ENCODE results near the gene SSC5D.

SSC5D gene

DNA sequence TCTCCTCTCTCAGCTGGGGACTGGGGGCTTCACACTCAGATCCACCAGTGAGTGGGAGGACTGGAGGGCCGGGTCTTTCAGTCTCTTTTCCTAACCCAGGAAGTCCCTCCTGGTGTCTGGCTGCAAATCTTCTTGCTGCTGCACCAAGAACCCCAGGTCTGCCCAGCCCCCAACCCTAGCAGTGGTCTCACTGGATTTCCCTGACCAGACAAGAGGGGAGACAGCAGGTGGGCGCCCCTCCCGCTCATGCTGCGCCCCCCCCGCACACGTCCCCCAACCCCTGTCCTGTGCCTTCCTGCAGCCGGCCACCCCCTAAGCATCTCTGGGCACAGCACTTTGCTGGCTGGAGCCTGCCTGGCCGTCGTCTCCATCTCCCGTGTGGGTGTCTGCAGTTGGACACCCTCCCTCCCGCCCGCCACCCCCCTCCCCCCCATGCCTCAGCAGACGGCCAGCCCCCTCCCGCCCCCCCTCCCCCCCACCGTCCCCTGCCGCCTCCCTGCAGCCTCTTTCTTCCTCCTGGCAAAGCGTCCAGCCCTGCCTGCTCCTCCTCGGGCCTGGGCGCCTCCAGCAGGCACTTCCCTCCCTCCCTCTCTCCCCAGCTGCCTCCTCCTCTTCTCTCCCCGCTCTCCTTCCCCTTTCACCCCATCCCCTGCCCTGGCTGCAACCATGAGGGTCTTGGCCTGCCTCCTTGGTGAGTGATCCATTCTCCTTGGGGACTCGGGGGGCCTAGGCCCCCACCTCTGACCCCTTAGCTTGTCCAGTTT, at the start of gene SSC5D:
Gene SSC5D (plus strand): TSS at position 513 of the 764 bp plus-strand sequence. CDS start 154 bp downstream, at position 667.
- no peak for TF ChIP-seq CTCF (conservative IDR thresholded peaks at IDR 0.05; ENCODE audit: low read depth)
- ChIA-PET POLR2A (ENCODE audit: low non-redundant PET) (no interaction called here), CTCF (interaction anchor here (0.7 to 1.3 kb wide), 5 partner anchors 16 to 369 kb away, joined by 3 to 7 read pairs (median 3); no protein-coding TSS in a partner anchor)
- DNase-seq (ENCODE audit: low spot score): no peak
- H3K27ac ChIP-seq: peak within 1 kb of the TSS; percentile 99

GRCh38 chr19:55439052-55439451, 49.2 kb upstream of the SSC5D start:
- ChIA-PET POLR2A (ENCODE audit: low non-redundant PET) (no interaction called here), CTCF (interaction anchor here (0.6 kb wide), 1 partner anchor 138 kb away, joined by 3 read pairs; no protein-coding TSS in a partner anchor)
- TF ChIP-seq CTCF (conservative IDR thresholded peaks at IDR 0.05; ENCODE audit: low read depth): no peak
- H3K27ac ChIP-seq: no peak overlapping the region
- DNase-seq (ENCODE audit: low spot score): no peak

DNA sequence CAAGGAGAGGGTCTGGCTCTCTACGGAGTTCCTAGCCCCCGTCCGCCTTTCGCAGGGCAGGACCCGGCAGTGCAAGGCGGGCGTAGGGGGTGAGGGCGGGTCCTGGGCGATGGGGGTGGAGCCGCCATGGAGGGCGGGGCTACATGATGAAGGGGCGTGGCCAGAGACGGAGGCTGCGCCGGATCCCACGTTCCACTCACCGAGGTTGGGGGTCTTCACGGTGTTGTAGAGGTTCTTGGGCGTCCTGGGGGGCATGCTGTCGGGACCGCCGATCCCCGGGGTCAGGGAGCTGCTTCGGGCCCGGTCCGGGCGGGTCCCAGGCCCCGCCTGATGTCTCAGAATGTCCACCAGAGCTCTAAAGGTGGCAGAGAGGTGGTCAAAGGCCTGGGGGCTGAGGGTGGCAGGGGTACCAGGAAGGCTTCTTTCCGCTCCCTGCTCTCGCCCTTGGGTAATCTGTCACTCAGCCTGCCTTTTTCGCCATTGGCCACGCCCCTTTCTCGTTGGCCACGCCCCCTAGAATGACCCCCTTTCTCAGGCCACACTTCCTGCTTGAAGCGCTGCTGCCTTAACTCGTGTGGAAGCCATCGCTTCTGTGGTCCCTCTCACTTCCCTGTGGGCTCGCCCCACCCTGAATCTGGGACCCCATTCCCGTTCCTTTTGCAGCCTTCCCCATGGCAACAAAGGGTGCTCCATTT, 47.7 kb upstream of the SSC5D start:
- POLR2A ChIA-PET (ENCODE audit: low non-redundant PET): no interaction called here
- no peak for TF ChIP-seq CTCF (conservative IDR thresholded peaks at IDR 0.05; ENCODE audit: low read depth)
- DNase-seq (ENCODE audit: low spot score): no peak
- CTCF ChIA-PET: no interaction called here
- H3K27ac ChIP-seq: no peak overlapping the region

GRCh38 chr19:55441319-55441691, 46.9 kb upstream of the SSC5D start:
- DNase-seq (ENCODE audit: low spot score): no peak
- CTCF ChIA-PET: interaction anchor here (0.6 kb wide), 1 partner anchor 46 kb away, joined by 3 read pairs; no protein-coding TSS in a partner anchor
- POLR2A ChIA-PET (ENCODE audit: low non-redundant PET): no interaction called here
- H3K27ac ChIP-seq: no peak overlapping the region
- no peak for TF ChIP-seq CTCF (conservative IDR thresholded peaks at IDR 0.05; ENCODE audit: low read depth)

GRCh38 chr19:55441692-55442321, 46.4 kb upstream of the SSC5D start:
- POLR2A ChIA-PET (ENCODE audit: low non-redundant PET): no interaction called here
- TF ChIP-seq CTCF (conservative IDR thresholded peaks at IDR 0.05; ENCODE audit: low read depth): no peak

DNA sequence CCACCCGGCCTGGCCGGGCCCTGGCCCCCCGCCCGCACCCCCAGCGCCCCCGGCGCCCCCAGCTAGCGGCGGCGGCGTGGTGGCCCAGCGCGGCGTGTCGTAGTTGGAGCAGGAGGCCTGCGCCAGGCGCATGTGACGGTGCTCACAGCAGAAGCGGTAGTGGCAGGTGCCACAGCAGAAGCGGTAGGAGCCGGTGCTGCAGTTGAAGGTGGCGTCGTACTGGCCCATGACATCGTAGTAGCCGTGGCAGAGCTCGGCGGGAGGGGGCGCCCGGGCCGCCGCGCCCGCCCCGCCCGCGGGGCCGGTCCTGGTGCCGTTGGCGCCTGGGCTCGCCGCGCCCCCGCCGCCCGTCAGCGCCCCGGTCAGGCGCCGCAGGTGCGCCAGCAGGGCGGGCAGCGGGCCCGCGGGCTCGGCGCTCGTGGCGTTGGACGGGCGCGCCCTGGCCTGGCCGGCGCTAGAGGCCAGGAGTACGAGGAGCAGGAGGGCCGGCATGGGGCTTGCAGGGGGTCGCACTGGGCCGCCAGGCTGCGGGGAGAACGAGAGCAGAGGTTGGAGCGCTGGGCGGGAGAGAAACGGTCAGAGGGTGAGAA, 45.8 kb upstream of the SSC5D start:
- no peak for TF ChIP-seq CTCF (conservative IDR thresholded peaks at IDR 0.05; ENCODE audit: low read depth)
- DNase-seq (ENCODE audit: low spot score): no peak
- POLR2A ChIA-PET (ENCODE audit: low non-redundant PET): no interaction called here
- CTCF ChIA-PET: interaction anchor here (0.6 kb wide), 1 partner anchor 28 kb away, joined by 3 read pairs; no protein-coding TSS in a partner anchor
- H3K27ac ChIP-seq: no peak overlapping the region

More at GRCh38 chr19:55441692-55442321, 46.4 kb upstream of the SSC5D start:
- DNase-seq (ENCODE audit: low spot score): no peak
- no peak overlapping the region for H3K27ac ChIP-seq
- CTCF ChIA-PET: interaction anchor here (0.6 kb wide), 1 partner anchor 46 kb away, joined by 3 read pairs; no protein-coding TSS in a partner anchor

Measured in RWPE1 (cell line).